ENCODE data around the gene CHI3L2.

GRCh38 chr1:111220302-111220890 lies 7.1 kb upstream of the CHI3L2 start:
- TF ChIP-seq CTCF (IDR thresholded peaks at IDR 0.05) (no peak), POLR2A (IDR thresholded peaks at IDR 0.05; ENCODE audit: low read length) (no peak), CEBPB (IDR thresholded peaks at IDR 0.05) (no peak), REST (IDR thresholded peaks at IDR 0.05) (no peak), JUNB (IDR thresholded peaks at IDR 0.05) (no peak), EP300 (IDR thresholded peaks at IDR 0.05) (no peak), MYC (IDR thresholded peaks at IDR 0.05; ENCODE audit: borderline replicate concordance, low read length) (no peak), SMC3 (IDR thresholded peaks at IDR 0.05) (no peak), HOXA7 (CRISPR knock-in tag; IDR thresholded peaks at IDR 0.05) (no peak)

Measured in A549 (cell line).